Fibroblast of the aortic adventitia (primary cell): ENCODE data around the gene FUT4. TPM values are rescaled to one million over a fixed set of nuclear protein-coding genes. Genes with fewer than 3 reads are reported as not detected.

ENCODE experiments used
- DNase-seq: peaks from one replicate; pipeline ENCODE4 v3.0.0-alpha.2; 2010; ENCODE audit warnings: low read depth
- H3K4me3 ChIP-seq: 2 replicates; pipeline ENCODE4 v1.5.1; 2011; ENCODE audit warnings: low read depth, mild to moderate bottlenecking, control low read depth, low read length, moderate library complexity
- CTCF ChIP-seq: IDR thresholded peaks from 2 replicates; pipeline ENCODE4 v1.5.1; 2011; ENCODE audit warnings: mild to moderate bottlenecking, low read length, control low read depth, inconsistent platforms; ENCODE audit not compliant: insufficient read depth
- total RNA-seq: library from RNA; depleted of rRNA; stranded (reverse); fragments of >200 nt; gene quantifications from 2 replicates; pipeline ENCODE4 v1.2.3, GENCODE V29; 2012; ENCODE audit warnings: low replicate concordance

FUT4 gene
- total RNA-seq, 1 donor = 7.1 TPM

- peak within 1 kb of the TSS; percentile 68 for H3K4me3 ChIP-seq
- DNase-seq = no peak
- no peak for TF ChIP-seq CTCF
Observed at GRCh38 chr11:94511932-94512781, 31.6 kb upstream of the FUT4 start, which contains the start of gene C11orf97. Gene C11orf97 (plus strand): TSS chr11:94512461. CDS start chr11:94512529, 68 bp downstream.

GRCh38 chr11:94513091-94513490, 30.6 kb upstream of the FUT4 start:
- no peak for DNase-seq
- TF ChIP-seq CTCF = no peak
- H3K4me3 ChIP-seq = no peak overlapping the region

- no peak overlapping the region for H3K4me3 ChIP-seq
- TF ChIP-seq CTCF = no peak
- DNase-seq = no peak
Observed at GRCh38 chr11:94515398-94515797, 28.3 kb upstream of the FUT4 start.

- no peak for DNase-seq
Observed at GRCh38 chr11:94516725-94517124, 27.0 kb upstream of the FUT4 start.

GRCh38 chr11:94518300-94518699, 25.4 kb upstream of the FUT4 start:
- H3K4me3 ChIP-seq = no peak overlapping the region
- no peak for TF ChIP-seq CTCF
- no peak for DNase-seq

More at GRCh38 chr11:94516725-94517124, 27.0 kb upstream of the FUT4 start:
- no peak for TF ChIP-seq CTCF
- no peak overlapping the region for H3K4me3 ChIP-seq

GRCh38 chr11:94519478-94520084, 24.1 kb upstream of the FUT4 start:
- peak; percentile 68 for DNase-seq
- H3K4me3 ChIP-seq = no peak overlapping the region
- peak; percentile 56 for TF ChIP-seq CTCF
